ENCODE data around the gene EPHA8.

DNA sequence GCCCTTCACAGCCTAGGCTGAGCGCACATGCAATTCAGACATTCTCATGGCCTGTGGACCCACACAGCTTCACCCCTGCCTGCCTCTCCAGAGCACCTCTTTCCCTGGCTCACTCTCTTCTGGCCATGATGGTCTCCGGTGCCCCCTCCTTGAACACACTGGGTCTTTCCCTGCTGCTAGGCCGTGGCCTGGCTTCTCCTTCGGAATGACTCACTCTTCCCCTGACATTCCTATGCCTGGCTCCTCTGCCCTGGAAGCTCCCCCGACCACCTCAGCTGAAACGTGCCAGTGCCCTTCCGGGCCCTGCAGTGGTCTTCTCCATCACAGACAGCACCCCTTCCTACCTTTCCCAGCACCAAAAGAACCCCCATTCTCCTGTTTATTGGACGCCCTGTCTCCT lies 28.3 kb downstream of the EPHA8 start:
- TF ChIP-seq, protein P1, sequence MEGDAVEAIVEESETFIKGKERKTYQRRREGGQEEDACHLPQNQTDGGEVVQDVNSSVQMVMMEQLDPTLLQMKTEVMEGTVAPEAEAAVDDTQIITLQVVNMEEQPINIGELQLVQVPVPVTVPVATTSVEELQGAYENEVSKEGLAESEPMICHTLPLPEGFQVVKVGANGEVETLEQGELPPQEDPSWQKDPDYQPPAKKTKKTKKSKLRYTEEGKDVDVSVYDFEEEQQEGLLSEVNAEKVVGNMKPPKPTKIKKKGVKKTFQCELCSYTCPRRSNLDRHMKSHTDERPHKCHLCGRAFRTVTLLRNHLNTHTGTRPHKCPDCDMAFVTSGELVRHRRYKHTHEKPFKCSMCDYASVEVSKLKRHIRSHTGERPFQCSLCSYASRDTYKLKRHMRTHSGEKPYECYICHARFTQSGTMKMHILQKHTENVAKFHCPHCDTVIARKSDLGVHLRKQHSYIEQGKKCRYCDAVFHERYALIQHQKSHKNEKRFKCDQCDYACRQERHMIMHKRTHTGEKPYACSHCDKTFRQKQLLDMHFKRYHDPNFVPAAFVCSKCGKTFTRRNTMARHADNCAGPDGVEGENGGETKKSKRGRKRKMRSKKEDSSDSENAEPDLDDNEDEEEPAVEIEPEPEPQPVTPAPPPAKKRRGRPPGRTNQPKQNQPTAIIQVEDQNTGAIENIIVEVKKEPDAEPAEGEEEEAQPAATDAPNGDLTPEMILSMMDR (IDR thresholded peaks at IDR 0.05), result no peak
- no peak for TF ChIP-seq POLR2A (IDR thresholded peaks at IDR 0.05)

All from lower leg skin (tissue), 3 donors.